GM18505 (cell line): ENCODE measurements around the gene DTD1.

Experiments used
- ATAC-seq: cut with Tn5 transposase; IDR thresholded peaks from one replicate; pipeline ENCODE4 v1.9.1; 2021; ENCODE audit not compliant: unreplicated experiment
- POLR2A ChIP-seq: IDR thresholded peaks from 4 replicates; pipeline ENCODE4 v1.6.1; 2011; ENCODE audit warnings: borderline replicate concordance; ENCODE audit not compliant: insufficient read depth, insufficient read length; ENCODE audit errors: extremely low read depth

The DTD1 gene

GRCh38 chr20:18632196-18632789, 44.4 kb downstream of the DTD1 start:
- TF ChIP-seq POLR2A: no peak
- ATAC-seq: peak; percentile 94

GRCh38 chr20:18633411-18633810, 45.6 kb downstream of the DTD1 start:
- no peak for TF ChIP-seq POLR2A
- no peak for ATAC-seq

- no peak for ATAC-seq
- no peak for TF ChIP-seq POLR2A
Observed at GRCh38 chr20:18634501-18634900, 46.6 kb downstream of the DTD1 start.

GRCh38 chr20:18635380-18635779, 47.5 kb downstream of the DTD1 start:
- ATAC-seq: no peak
- no peak for TF ChIP-seq POLR2A

GRCh38 chr20:18637224-18637623, 49.4 kb downstream of the DTD1 start:
- no peak for ATAC-seq
- TF ChIP-seq POLR2A: no peak

DNA sequence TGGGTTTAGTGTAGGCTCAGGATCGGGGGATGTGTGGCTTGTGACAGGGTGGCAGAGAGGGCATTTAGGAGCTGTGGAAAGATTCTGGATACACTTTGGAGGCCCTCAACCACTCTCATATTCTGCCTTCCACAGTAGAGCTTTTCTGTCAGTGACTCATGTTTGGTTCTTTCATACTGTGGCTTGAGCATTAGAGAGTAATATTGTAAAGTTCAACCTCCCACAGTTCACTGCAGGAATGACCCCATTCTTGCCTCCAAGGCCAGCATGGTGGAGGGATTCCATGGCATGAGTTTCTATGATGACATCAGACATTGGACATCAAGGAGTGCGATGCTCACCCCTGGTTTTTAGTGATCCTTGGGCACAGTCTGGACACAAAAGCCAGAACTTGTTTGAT, 50.9 kb downstream of the DTD1 start:
- TF ChIP-seq POLR2A: no peak
- ATAC-seq: no peak

DNA sequence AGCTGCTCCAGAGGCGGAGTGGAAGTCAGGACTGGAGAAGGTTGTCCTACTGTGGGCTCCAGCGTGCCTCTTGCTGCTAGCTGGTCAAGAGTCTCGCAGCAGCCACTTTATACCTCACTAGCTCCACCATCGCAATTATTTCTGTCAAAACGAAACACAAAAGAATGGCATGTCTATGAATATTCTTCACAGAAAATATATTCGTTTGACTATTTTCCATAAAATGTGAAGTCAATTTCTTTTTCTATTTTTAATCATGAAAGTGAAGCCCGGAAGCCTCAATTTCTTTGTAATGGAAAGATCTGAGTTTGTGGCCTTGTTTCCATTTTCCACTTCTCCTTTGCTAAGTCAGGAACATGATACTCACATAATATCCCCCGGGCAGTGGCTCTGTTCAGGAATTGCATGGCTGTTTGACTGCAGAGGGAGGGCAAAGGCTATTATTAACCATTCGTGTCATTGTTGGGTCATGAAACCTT, 51.7 kb downstream of the DTD1 start:
- ATAC-seq: no peak
- TF ChIP-seq POLR2A: no peak

- no peak for ATAC-seq
- TF ChIP-seq POLR2A: no peak
Observed at GRCh38 chr20:18645196-18645745, 57.4 kb downstream of the DTD1 start.

- TF ChIP-seq POLR2A: no peak
- no peak for ATAC-seq
Observed at GRCh38 chr20:18645851-18646250, 58.0 kb downstream of the DTD1 start.

DNA sequence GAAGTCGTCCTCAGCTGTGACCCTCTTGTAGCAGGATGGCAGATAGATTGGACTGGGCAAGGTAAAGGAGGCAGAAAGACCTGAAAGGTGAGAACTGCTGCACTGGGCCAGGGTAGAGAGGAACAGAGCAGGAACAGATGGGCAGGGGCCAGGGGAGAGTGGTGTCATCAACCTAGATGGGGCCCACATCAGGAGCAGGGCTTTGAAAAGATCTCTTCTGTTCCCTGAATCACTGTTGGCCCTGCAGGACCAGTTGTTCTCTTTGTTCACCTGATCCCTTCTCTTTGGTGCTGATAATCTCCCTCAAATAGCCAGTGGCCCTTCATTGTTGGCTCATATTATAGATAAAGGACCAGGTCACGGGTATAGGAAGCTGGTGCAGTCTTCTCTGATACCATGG, 59.9 kb downstream of the DTD1 start:
- TF ChIP-seq POLR2A: no peak
- ATAC-seq: no peak

DNA sequence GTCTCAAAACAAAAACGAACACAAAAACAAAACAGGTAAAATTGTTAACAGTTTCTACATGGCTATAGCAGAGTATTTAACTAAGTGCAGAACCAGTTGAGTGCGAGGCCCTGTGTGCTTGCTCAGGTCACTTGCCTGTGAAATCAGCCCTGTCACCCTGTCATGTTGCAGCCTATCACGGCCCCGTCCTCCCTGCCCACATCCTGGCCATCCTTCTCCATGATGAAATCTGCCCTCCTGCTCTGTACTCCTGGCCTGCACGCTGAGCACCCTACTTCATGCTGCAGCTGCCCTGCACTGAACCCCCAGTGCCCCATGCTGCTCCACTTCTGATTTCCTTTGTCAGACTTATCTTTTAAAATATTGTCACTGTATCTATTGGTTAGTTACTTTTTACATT, 62.4 kb downstream of the DTD1 start:
- TF ChIP-seq POLR2A: no peak

GRCh38 chr20:18653736-18654447, 66.0 kb downstream of the DTD1 start:
- TF ChIP-seq POLR2A: no peak
- no peak for ATAC-seq

More for the DNA sequence above, 62.4 kb downstream of the DTD1 start:
- no peak for ATAC-seq

DNA sequence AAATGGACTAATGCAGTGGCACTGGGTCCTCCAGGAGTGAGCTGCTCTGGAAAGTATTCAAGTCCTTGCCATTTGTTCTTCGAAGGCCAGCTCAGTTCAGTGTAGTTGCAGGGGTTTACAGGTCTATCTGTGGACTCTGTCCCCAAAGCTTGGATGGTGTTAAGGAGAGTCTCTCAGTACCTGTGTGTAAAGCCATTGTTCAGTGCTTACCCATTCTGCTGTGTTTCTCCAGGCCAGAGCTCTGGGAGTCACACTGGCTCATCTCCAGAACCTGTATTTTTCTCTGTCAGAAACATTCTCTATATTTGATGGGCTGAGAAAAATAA, 66.6 kb downstream of the DTD1 start:
- TF ChIP-seq POLR2A: no peak

DNA sequence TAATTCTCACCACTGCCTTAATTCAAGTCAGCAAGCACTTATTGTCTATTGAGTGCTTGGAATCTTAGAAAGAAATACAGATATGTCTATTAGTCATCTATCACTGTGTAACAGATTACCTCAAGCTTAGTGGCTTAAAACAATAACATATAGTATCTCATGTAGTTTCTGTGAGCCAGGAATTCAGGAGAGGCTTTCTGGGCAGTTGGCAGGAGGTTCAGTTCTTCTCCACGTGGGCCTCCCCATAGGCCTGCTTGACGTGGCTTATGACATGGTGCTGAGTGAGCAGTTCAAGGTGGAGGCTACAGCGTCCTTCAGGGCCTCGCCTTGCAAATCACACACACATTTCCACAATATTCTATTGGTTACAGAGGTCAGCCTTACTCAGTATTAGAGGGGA, 69.7 kb downstream of the DTD1 start:
- no peak for ATAC-seq
- TF ChIP-seq POLR2A: no peak

More for the DNA sequence above, 66.6 kb downstream of the DTD1 start:
- no peak for ATAC-seq
